GM23248 (cell line): ENCODE results near the gene SNAP91. TPM values are rescaled to one million over a fixed set of nuclear protein-coding genes. Genes with fewer than 3 reads are reported as not detected.

ENCODE experiments used
- DNase-seq: peaks from one replicate; pipeline ENCODE4 v3.0.0-alpha.2; 2015
- H2AFZ ChIP-seq: fragments of 200-600 bp; sonication (generic); 2 replicates; pipeline ENCODE4 v1.6.1; 2016; ENCODE audit warnings: antibody characterized with exemption
- H3F3A ChIP-seq: fragments of 200-600 bp; sonication (generic); 2 replicates; pipeline ENCODE4 v1.6.1; 2016; ENCODE audit warnings: mild to moderate bottlenecking, antibody characterized with exemption, mixed run types; ENCODE audit not compliant: insufficient read depth
- H3K27ac ChIP-seq: fragments of 200-600 bp; sonication (generic); 2 replicates; pipeline ENCODE4 v1.5.1; 2016; ENCODE audit warnings: mild to moderate bottlenecking
- H3K27me3 ChIP-seq: fragments of 200-600 bp; sonication (generic); replicated peaks from 2 replicates; pipeline ENCODE4 v1.6.1; 2016; ENCODE audit warnings: mild to moderate bottlenecking; ENCODE audit not compliant: insufficient read depth
- H3K36me3 ChIP-seq: fragments of 200-600 bp; sonication (generic); 2 replicates; pipeline ENCODE4 v1.6.1; 2016; ENCODE audit warnings: low read depth, mild to moderate bottlenecking
- H3K4me1 ChIP-seq: fragments of 200-600 bp; sonication (generic); 2 replicates; pipeline ENCODE4 v1.6.1; 2016; ENCODE audit warnings: mild to moderate bottlenecking; ENCODE audit not compliant: insufficient read depth
- H3K4me2 ChIP-seq: fragments of 200-600 bp; sonication (generic); one replicate; pipeline ENCODE4 v1.6.1; 2016; ENCODE audit warnings: mild to moderate bottlenecking; ENCODE audit not compliant: unreplicated experiment
- H3K4me3 ChIP-seq: fragments of 200-600 bp; sonication (generic); 2 replicates; pipeline ENCODE4 v1.5.1; 2016; ENCODE audit warnings: mild to moderate bottlenecking
- H3K79me2 ChIP-seq: fragments of 200-600 bp; sonication (generic); 2 replicates; pipeline ENCODE4 v1.6.1; 2016; ENCODE audit warnings: mild to moderate bottlenecking; ENCODE audit not compliant: insufficient read depth
- H3K9ac ChIP-seq: fragments of 200-600 bp; sonication (generic); 2 replicates; pipeline ENCODE4 v1.6.1; 2016; ENCODE audit warnings: mild to moderate bottlenecking
- H3K9me2 ChIP-seq: fragments of 200-600 bp; sonication (generic); 2 replicates; pipeline ENCODE4 v1.6.1; 2016; ENCODE audit warnings: mixed run types, mild to moderate bottlenecking, moderate library complexity; ENCODE audit not compliant: insufficient read depth
- H3K9me3 ChIP-seq: fragments of 200-600 bp; sonication (generic); one replicate; pipeline ENCODE4 v1.6.1; 2017; ENCODE audit warnings: low read depth
- H4K20me1 ChIP-seq: fragments of 200-600 bp; sonication (generic); 2 replicates; pipeline ENCODE4 v1.6.0; 2016; ENCODE audit not compliant: insufficient read depth
- EZH2 ChIP-seq: fragments of 200-600 bp; sonication (generic); IDR thresholded peaks from 2 replicates; pipeline ENCODE4 v1.6.1; 2018; ENCODE audit warnings: antibody characterized with exemption, mild to moderate bottlenecking; ENCODE audit not compliant: insufficient read depth, poor library complexity, severe bottlenecking
- EZH2phosphoT487 ChIP-seq: fragments of 200-600 bp; sonication (generic); IDR thresholded peaks from 2 replicates; pipeline ENCODE4 v1.6.1; 2018; ENCODE audit warnings: antibody characterized with exemption, moderate library complexity, mild to moderate bottlenecking, low read depth; ENCODE audit not compliant: insufficient read depth
- WGBS, 2 experiments: methylation state at CpG; one replicate each; pipeline ENCODE4 v1.1.6; 2015 to 2017; ENCODE audit warnings: low lambda C conversion rate in 2 of 2, low coverage in 1 of 2; ENCODE audit errors: missing lambda C conversion rate in 2 of 2; 5-methylcytosine and 5-hydroxymethylcytosine counted together
- in situ Hi-C: fragments of 300-500 bp; cut with MboI; formaldehyde crosslinking; loops from 2 replicates; pipeline ENCODE4 v1.15.0; 2020
- polyA plus RNA-seq: library from polyadenylated mRNA; unstranded; fragments of >200 nt; fragmentation: Nextera tagmentation; extraction: Ambion mirVana; gene quantifications from 2 replicates; pipeline ENCODE4 v1.2.1, GENCODE V29; 2016
- total RNA-seq: library from RNA; depleted of rRNA; stranded (reverse); fragments of >200 nt; shearing (Covaris generic); gene quantifications from 2 replicates; pipeline ENCODE4 v1.2.3, GENCODE V29; 2014

Gene SNAP91
- total and polyA plus RNA-seq, 2 experiments from 2014 or later: not detected

GRCh38 chr6:83741089-83741488, 32.2 kb upstream of the SNAP91 start:
- Histone ChIP-seq H3K27me3 (no peaks in the 10 kb centered on the region), H2AFZ (no peak overlapping the region), H4K20me1 (no peaks in the 10 kb centered on the region), H3K27ac (no peak overlapping the region), H3K9me3 (peaks cover 3% of the 10 kb centered on the region), H3F3A (no peaks in the 10 kb centered on the region), H3K4me1 (no peaks in the 10 kb centered on the region), H3K9me2 (no peaks in the 10 kb centered on the region), H3K4me3 (no peak overlapping the region), H3K9ac (no peak overlapping the region), H3K4me2 (no peak overlapping the region), H3K79me2 (no peaks in the 10 kb centered on the region), H3K36me3 (no peaks in the 10 kb centered on the region)
- WGBS, 2 experiments: 20 to 24% methylated on average over 4 of the region's 4 CpGs
- TF ChIP-seq EZH2 (no peak), EZH2phosphoT487 (no peak)
- in situ Hi-C loops: no loop called here
- no peak for DNase-seq

GRCh38 chr6:83735461-83735860, 26.6 kb upstream of the SNAP91 start:
- Histone ChIP-seq H2AFZ (no peak overlapping the region), H3K4me2 (no peak overlapping the region), H4K20me1 (no peaks in the 10 kb centered on the region), H3F3A (no peaks in the 10 kb centered on the region), H3K9ac (no peak overlapping the region), H3K9me2 (no peaks in the 10 kb centered on the region), H3K9me3 (no peaks in the 10 kb centered on the region), H3K79me2 (no peaks in the 10 kb centered on the region), H3K27ac (no peak overlapping the region), H3K27me3 (no peaks in the 10 kb centered on the region), H3K36me3 (no peaks in the 10 kb centered on the region), H3K4me3 (no peak overlapping the region), H3K4me1 (no peaks in the 10 kb centered on the region)
- WGBS, 2 experiments: 5 to 17% methylated on average over 3 of the region's 3 CpGs
- TF ChIP-seq EZH2: no peak
- TF ChIP-seq EZH2phosphoT487: no peak
- in situ Hi-C loops: no loop called here
- DNase-seq: peak; percentile 7

GRCh38 chr6:83729871-83730270, 21.0 kb upstream of the SNAP91 start:
- no peak for TF ChIP-seq EZH2
- TF ChIP-seq EZH2phosphoT487: no peak
- Histone ChIP-seq H3K9me3 (no peaks in the 10 kb centered on the region), H3K4me2 (no peak overlapping the region), H3K36me3 (no peaks in the 10 kb centered on the region), H3K27ac (no peak overlapping the region), H3K9me2 (no peaks in the 10 kb centered on the region), H3K27me3 (no peaks in the 10 kb centered on the region), H3K9ac (no peak overlapping the region), H3K4me3 (no peak overlapping the region), H3K4me1 (no peaks in the 10 kb centered on the region), H4K20me1 (no peaks in the 10 kb centered on the region), H2AFZ (no peak overlapping the region), H3F3A (no peaks in the 10 kb centered on the region), H3K79me2 (no peaks in the 10 kb centered on the region)
- 5 to 10% methylated on average over 2 of the region's 2 CpGs for WGBS, 2 experiments
- DNase-seq: no peak
- in situ Hi-C loops: no loop called here

GRCh38 chr6:83722876-83723275, 14.0 kb upstream of the SNAP91 start:
- no peaks in the 10 kb centered on the region for H3K27me3 ChIP-seq

GRCh38 chr6:83717809-83718208, 8.9 kb upstream of the SNAP91 start:
- Histone ChIP-seq H3K9me3 (no peaks in the 10 kb centered on the region), H2AFZ (no peak overlapping the region), H3K4me3 (no peak overlapping the region), H3K4me2 (no peak overlapping the region), H3K4me1 (no peaks in the 10 kb centered on the region), H3K27ac (no peak overlapping the region), H3K9me2 (no peaks in the 10 kb centered on the region), H4K20me1 (no peaks in the 10 kb centered on the region), H3K27me3 (no peaks in the 10 kb centered on the region), H3K79me2 (no peaks in the 10 kb centered on the region), H3K9ac (no peak overlapping the region), H3K36me3 (no peaks in the 10 kb centered on the region), H3F3A (peaks cover 9% of the 10 kb centered on the region)
- 73 to 74% methylated on average over 14 to 15 of the region's 15 CpGs for WGBS, 2 experiments
- in situ Hi-C loops: no loop called here
- no peak for TF ChIP-seq EZH2
- no peak for DNase-seq

More at GRCh38 chr6:83722876-83723275, 14.0 kb upstream of the SNAP91 start:
- Histone ChIP-seq H3K9me3 (no peaks in the 10 kb centered on the region), H3K27ac (no peak overlapping the region), H3K4me3 (no peak overlapping the region), H3K36me3 (no peaks in the 10 kb centered on the region), H4K20me1 (no peaks in the 10 kb centered on the region), H3K79me2 (no peaks in the 10 kb centered on the region), H3K4me1 (no peaks in the 10 kb centered on the region), H3K9ac (no peak overlapping the region), H3F3A (peaks cover 3% of the 10 kb centered on the region), H3K4me2 (no peak overlapping the region), H2AFZ (no peak overlapping the region), H3K9me2 (no peaks in the 10 kb centered on the region)
- in situ Hi-C loops: no loop called here
- TF ChIP-seq EZH2phosphoT487 (no peak), EZH2 (no peak)
- 74 to 75% methylated on average over 2 of the region's 2 CpGs for WGBS, 2 experiments
- no peak for DNase-seq
